Measurements from ENCODE around the gene ERN1.

ERN1 gene

DNA sequence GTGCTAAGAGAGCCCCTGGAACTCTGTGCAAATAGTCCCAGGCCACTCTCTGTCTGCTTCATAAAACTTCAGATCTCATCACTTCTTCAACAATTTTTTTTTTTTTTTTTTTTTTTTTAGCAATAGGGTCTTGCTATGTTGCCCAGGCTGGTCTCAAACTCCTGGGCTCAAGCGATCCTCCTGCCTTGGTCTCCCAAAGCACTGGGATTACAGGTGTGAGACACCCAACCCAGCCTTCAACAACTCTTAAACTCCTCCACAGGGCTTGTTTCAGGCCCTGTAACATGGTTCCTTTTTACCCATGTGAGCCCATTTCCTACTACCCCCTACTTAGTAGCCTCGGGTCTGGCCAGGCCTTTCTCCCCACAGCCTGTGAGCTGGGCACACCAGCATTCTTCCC, 70.2 kb downstream of the ERN1 start:
- DNase-seq (ENCODE audit: low spot score) = no peak

DNA sequence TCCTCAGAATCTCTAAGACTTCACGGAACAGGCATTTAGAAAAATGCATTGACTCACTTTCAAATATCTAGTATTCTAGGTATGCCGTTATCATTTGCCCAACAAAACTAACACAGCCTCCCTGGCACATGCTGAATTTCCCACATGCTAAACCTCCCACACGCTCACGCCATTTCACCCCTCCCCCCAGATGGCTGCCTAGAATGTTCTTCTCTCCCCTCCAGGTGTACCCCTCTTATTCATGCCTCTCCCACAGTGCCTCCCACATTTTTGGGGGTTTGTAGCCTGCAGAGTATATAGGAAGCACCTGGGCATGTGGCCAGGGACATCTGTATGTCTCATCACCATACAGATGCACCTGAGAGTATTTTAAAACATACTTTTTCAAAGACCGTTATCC, 71.3 kb downstream of the ERN1 start:
- DNase-seq (ENCODE audit: low spot score) = no peak

DNA sequence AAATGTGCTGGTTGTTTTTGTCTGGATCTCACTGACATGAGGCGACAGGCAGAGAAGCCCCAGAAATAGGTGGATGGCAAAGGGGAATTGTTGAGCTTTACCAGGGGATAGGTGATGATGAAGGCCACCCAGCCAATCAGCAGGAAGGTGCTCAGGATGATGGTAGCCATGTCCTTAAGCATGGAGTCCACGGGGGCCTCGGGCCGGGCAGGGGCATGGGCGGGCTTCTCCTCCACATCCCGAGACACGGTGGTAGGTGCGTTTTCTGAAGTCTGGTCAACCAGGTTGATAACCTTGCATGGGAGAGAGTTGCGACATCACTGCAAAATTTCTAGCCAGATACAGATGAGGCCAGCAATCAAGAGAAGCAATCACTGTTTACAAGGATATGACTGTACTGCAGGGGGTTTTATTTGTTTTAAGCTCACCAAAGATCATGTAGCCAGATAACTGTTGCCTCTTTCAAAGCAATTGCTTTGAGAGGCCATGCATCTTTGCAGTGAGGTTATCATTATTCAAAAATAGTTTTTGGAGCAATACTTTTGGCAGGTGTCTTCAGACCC, 72.2 kb downstream of the ERN1 start:
- no peak for DNase-seq (ENCODE audit: low spot score)

GRCh38 chr17:64056269-64057005, 73.5 kb downstream of the ERN1 start:
- DNase-seq (ENCODE audit: low spot score) = peak; percentile 39

- no peak for DNase-seq (ENCODE audit: low spot score)
Measured at GRCh38 chr17:64055183-64056142, 74.5 kb downstream of the ERN1 start.

GRCh38 chr17:64054304-64054703, 75.6 kb downstream of the ERN1 start:
- DNase-seq (ENCODE audit: low spot score) = no peak

GRCh38 chr17:64053101-64053500, 76.8 kb downstream of the ERN1 start:
- no peak for DNase-seq (ENCODE audit: low spot score)

- DNase-seq (ENCODE audit: low spot score) = no peak
Measured at GRCh38 chr17:64051153-64051552, 78.8 kb downstream of the ERN1 start.

DNA sequence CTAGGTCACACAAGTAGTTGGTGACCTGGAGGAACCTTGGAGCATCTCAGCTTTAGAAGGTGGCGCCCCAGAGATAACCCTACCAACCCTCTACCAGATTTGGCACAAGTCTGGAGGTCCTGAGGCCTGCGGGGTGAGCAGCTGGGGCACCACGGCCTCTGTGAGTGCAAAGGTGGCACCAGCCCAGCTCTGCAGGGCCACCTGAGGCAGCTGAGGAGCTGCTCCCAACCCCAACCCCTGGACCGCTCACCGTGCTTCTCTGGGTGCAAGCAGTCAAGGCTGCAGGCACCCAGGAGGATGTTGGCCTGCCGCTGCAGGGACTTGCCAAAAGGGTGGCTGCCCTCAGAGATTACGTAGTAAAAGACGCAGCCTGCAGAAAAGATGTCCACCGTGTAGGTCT, 81.1 kb downstream of the ERN1 start:
- DNase-seq (ENCODE audit: low spot score) = no peak

DNA sequence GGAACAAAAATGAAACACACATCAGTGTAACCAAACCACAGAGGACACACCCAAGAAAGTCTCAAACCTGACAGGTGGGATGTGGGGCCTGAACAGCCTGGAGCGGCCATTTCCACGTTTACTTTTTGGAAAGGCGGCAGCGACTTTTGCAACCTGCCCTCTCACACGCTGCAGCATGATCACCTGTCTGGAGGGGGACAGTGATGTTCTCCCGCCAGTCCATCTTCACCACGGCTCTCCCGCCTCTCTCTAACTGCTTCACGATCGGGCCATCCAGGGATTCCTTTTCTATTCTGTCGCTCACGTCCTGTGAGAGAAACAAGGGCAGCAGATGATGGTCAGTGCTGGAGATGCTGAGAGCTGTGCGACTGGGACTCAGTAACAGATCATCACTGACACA, 84.8 kb downstream of the ERN1 start:
- no peak for DNase-seq (ENCODE audit: low spot score)

GRCh38 chr17:64042700-64043485, 87.1 kb downstream of the ERN1 start:
- no peak for DNase-seq (ENCODE audit: low spot score)

GRCh38 chr17:64041912-64042311, 88.0 kb downstream of the ERN1 start:
- no peak for DNase-seq (ENCODE audit: low spot score)

DNA sequence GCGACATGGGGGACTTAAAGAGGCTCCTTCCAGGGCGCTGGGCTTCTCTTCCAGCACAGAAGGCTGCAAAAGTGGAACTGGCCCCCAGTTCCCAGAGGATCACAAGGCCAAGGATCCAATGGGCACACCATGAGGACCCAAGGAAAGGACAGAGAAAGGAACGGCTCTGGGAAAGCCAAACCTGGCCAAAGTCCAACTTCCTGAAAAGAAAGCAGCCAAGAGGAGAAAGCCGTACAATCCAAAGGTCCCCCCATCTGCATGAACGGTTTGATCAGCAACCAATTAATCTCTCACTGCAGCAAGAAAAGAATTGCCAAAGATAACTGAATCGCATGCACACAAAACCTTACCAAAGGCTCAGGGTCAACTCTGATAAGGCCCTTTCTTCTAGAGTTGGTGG, 89.7 kb downstream of the ERN1 start:
- no peak for DNase-seq (ENCODE audit: low spot score)

DNA sequence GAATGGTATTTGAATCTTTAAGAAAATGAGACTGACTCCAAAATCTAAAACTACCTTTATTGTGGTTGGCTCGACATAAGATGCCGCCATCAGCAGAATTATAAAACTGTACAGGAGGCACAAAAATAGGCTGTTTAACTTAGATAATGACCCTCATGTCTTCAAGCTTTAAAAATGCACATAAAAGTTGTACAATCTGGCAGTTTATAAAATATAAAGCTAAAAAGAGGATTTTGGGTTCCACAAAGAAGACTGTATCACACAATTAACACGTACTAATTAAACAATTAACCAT, 90.9 kb downstream of the ERN1 start:
- no peak for DNase-seq (ENCODE audit: low spot score)

DNA sequence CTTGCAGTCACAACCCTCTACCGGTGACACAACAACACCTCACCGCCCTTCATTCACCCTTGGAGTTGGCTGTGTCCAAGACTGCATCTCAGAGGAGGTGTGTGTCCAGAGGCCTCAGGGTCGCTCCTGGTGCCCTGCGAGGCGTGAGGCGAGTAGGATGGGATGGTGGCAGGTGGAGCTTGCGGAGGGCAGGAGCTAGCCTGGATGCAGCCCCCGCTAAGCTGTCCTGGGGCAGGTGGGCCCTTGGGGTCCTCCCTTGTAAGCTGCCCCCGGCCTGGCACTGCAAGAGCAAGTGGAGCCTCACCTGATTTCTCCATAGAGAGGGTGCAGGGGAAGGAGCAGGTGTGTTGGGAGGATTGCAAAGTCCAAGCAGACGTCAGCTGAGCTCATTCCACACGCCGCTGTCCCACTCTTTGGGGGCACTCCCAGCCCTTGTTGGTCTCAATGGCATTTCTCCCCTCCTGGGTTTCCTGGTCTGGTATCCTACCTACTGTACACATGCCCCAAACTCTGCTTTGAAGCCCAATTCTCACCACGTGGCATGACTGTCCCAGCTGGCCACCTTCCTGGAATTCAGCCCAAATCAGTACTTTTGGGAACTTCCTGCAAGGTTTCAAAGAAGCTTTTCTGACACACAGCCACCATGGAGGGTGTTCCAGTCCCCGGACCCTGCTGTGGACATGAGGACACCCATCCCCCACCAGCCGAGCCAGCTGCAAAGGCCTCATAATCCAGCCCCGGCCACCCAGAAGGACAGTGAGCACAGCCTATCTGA, 91.4 kb downstream of the ERN1 start:
- no peak for DNase-seq (ENCODE audit: low spot score)

DNA sequence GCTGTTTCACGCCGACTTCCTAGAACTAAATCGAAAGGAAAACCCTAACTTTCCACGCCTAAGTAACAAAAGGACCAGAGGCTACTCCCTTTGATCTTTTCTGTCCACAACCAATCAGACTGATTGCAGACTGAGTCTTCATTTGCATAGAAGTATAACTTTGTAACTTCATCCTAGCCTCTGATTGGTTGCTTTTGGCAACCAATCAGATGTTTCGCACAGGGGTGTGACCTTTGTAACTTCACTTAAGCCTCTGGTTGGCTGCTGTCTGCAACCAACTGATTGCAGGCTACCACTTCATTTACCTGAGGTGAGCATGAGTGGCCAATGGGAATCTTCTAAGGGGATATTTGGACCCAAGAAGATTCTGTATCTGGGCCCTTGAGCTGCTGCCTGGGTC, 92.1 kb downstream of the ERN1 start:
- DNase-seq (ENCODE audit: low spot score) = no peak

DNA sequence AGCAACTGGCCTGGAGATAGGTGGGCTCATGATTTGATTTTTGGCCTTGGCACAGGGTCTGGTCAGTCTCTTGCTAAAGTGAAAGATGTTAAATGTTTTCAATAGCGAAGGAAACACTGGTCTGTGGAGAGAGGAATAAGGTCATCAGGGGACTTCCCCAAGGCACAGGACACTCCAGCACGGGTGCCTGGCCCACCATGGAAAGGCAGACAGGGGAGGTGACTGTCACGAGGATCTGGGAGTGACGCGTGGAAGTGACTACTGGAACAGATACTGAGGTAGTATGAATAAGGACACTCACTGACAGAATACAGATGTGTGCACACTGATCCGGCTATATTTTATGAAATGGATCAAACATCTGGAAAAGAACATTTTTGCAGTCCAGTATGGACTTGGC, 92.8 kb downstream of the ERN1 start:
- no peak for DNase-seq (ENCODE audit: low spot score)

GRCh38 chr17:64036198-64036922, 93.6 kb downstream of the ERN1 start:
- DNase-seq (ENCODE audit: low spot score) = no peak

GRCh38 chr17:64032081-64032480, 97.9 kb downstream of the ERN1 start:
- peak; percentile 18 for DNase-seq (ENCODE audit: low spot score)

DNA sequence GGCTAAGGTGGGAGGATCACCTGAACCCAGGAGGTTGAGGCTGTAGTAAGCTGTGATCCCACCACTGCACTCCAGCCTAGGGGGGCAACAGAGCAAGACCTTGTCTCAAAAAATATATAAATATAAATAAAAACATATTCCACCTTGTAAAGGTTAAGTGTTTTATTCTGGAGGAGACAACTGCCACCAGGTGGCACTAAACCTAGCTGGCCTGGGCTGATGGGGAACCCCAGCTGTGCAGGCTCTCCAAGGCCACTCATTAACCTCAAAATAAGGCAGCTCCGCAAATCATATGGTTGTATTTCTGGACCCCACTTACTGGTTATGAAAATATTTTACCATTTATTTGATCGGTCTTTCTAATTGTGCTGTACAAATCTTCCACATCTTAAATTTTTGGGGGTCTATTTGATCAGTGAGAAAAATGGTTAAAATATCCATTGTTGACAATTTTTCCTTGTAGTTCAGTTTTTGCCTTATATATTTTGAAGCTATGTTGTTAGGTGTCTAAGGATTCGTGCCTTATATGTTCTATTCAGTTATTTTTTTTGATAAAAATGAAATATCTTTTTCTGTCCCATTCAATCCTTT, 101.0 kb downstream of the ERN1 start:
- DNase-seq (ENCODE audit: low spot score) = peak; percentile 51

Data from SW480 (cell line).